ENCODE results near the gene SASS6. TPM values are rescaled to one million over a fixed set of nuclear protein-coding genes. Genes with fewer than 3 reads are reported as not detected.
"Not testable (repeated sequence)": the region's sequence is repeated elsewhere in the genome, so short reads cannot be mapped to it uniquely, and the experiment has no call there.

Gene SASS6
- total RNA-seq, 1 experiment from 2014 or later: 8.1 TPM

DNA sequence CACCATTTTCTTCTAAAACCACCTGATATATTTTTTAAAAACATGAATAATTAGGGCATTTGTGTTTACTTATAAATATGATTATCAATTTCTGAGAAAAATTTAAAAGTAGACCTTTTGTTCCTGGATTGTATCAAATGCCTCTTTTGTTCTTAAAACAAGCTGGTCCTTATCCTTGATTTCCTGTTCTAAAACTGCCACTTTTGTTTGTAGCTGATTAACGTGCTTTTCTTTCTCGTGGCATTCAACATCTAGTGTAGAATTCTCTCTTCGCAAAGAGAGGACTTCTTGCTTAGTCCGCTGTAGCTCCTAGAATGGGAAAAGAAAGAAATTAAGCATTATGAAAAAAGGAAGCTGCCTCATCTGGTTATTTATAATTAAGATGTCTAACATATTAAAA lies 25.0 kb downstream of the SASS6 start:
- no peak for DNase-seq (ENCODE audit: low spot score)

DNA sequence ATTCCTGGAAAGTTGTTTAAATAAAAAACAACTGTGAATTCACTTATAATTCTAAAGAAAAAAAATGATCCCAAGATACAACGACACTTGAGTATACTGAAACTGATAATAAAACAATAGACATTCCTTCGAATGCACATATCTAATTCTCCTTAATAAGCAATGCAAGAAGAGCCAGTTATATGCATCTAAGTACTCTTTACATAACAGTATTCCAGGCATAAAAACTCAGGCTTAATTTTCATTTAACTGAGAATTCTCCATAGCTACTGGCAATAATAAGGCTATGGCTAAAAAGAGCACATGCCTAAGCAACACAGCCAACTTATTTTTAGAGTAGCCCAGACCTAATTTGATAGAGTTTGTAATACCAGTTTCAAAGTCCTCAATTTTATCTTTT lies 31.2 kb downstream of the SASS6 start:
- DNase-seq (ENCODE audit: low spot score): no peak

DNA sequence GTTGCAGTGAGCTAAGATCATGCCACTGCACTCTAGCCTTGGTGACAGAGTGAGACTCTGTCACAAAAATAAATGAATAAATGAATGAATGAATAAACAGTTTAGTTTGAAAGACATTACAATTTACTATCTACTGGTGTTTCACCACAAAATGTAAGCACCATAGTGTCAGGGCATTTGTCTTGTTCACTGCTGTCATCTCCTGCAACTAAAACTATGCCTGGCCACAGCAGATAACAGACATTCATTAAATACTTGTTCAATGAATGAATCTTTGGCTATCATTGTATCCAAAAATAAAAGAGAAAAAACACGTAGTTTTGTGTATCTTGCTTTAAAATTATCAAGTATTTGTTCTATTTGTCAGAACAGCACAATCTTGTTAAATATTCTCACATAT lies 32.5 kb downstream of the SASS6 start:
- no peak for DNase-seq (ENCODE audit: low spot score)

GRCh38 chr1:100090471-100090870 lies 42.3 kb downstream of the SASS6 start:
- no peak for DNase-seq (ENCODE audit: low spot score)

DNA sequence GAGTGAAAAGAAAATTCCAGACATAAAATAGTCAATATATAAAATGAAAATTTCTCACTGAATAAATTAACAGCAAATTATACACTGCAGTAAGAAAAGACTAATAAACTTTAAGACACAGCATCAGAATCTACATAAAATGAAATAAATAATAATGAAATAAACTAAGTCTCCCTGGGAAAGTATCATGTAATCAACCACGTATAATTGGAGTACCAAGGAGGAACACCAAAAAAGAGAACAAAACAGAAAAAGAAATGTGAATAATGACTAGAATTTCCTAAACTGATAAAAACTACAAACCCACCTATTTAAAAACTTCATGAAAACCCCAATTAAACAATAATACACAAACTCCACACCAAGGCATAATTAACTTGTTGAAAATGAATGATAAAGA lies 43.6 kb downstream of the SASS6 start:
- no peak for DNase-seq (ENCODE audit: low spot score)

DNA sequence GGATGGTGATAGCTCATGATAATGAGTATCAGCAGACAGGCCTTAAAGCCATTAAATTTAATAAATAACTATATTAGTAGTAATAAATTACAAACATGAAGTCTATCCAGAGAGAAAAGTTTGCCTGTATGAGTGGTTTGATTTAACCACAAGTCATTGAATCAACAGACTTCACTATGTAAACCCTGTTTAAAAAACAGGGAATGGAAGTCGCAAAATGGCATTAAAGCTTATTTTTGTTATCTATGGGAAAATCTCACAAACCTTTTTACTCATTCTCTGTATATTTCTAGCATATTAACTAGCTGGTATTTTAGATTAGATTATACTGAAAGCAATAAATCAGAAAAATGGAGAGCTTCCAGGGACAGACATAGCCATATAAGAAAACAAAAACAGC lies 45.3 kb downstream of the SASS6 start:
- no peak for DNase-seq (ENCODE audit: low spot score)

DNA sequence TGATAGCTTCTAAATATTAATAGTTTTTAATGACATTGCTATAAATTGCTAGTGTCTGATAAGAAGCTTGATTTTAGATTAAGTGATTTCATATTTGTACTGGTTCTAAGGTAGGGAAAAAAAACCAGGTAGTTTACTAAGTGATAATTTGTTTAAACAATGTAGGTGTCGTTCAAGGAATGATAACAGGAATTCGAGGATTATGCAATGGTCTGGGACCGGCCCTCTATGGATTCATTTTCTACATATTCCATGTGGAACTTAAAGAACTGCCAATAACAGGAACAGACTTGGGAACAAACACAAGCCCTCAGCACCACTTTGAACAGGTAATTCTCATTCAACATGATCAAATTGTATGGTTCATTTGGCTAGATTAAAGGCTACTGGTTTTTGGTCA lies 52.4 kb downstream of the SASS6 start:
- DNase-seq (ENCODE audit: low spot score): no peak

GRCh38 chr1:100077531-100077930 lies 55.2 kb downstream of the SASS6 start:
- DNase-seq (ENCODE audit: low spot score): no peak

- no peak for DNase-seq (ENCODE audit: low spot score)
Observed at GRCh38 chr1:100076744-100077143, 56.0 kb downstream of the SASS6 start.

DNA sequence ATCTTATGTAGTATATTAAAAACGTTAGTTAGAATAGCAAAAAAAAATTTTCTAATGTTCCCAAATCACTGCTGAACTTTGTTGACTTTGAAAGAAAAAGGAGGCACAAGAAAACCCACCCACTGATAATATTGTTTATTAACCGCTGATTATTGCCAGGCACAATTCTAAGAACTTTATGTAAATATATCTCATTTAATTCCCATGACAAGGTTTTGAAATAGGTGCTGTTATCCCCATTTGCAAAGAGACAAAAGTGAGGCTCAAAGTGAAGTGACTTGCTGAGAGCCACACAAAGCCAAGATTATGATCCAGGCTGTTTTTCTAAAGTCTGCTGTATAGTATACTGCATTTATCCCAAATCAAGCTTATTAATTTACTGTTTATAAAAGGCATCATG lies 56.4 kb downstream of the SASS6 start:
- no peak for DNase-seq (ENCODE audit: low spot score)

DNA sequence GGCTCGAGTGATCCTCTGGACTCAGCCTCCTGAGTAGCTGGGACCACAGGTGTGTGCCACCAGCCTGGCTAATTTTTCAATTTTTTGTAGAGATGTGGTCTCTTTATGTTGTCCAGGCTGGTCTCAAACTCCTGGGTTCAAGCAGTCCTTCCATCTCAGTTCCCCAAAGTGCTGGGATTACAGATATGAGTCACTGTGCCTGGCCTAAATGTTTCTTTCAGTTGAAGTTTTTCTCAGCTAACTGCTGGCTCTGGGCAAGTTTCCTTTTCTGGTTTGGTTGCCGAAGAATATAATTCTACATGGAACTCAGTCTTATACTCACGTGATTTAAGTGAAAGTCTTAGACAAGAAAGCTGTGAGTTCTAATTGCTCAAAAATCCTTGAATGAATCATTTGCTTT lies 57.0 kb downstream of the SASS6 start:
- DNase-seq (ENCODE audit: low spot score): no peak

DNA sequence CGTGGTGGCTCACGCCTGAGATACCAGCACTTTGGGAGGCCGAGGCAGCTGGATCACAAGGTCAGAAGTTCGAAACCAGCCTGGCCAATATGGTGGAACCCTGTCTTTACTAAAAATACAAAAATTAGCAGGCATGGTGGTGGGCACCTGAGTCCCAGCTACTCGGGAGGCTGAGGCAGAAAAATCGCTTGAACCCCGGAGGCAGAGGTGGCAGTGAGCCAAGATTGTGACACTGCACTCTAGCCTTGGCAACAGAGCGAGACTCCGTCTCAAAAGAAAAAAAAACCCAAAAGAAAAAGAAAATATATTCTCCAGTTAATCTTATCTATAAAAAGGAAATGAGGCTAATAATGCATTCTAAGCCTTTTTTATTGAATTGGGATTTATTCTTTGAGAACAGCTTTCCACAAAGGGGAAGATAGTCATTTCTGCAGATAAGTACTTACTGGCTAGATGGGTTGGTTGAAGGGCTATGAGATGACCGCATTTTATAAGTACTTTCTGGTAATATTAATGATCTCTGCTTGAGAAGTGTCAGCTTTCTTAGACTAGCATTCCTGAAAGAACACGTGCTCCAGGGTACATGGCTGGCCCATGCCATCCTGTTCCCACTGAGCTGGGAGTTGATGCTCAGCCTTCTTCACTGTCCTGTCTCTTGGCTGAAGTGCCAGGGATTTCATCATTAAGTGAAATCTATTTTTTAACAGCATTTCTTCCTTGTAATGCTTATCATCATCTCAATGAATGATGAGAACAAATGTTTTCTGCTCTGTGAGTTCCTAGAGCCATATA lies 57.9 kb downstream of the SASS6 start:
- DNase-seq (ENCODE audit: low spot score): no peak

DNA sequence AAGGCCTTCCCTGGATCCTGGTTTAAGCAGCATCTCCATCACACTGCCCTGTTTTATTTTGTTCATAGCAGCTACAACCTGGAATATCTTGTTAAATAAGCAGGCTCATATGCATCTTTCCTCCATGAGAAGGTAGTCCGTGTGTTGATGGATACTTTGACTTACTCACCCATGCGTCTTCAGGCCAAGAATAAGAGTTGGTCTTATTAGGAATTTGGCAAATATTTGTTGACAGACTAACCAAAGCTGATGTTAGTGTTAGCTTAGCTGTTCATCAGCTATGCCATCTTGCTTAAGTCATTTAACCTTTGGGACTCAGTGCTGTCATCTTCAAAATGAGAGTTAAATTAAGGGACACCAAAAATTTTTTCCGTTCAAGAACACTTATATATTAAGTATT lies 59.2 kb downstream of the SASS6 start:
- DNase-seq (ENCODE audit: low spot score): no peak

DNA sequence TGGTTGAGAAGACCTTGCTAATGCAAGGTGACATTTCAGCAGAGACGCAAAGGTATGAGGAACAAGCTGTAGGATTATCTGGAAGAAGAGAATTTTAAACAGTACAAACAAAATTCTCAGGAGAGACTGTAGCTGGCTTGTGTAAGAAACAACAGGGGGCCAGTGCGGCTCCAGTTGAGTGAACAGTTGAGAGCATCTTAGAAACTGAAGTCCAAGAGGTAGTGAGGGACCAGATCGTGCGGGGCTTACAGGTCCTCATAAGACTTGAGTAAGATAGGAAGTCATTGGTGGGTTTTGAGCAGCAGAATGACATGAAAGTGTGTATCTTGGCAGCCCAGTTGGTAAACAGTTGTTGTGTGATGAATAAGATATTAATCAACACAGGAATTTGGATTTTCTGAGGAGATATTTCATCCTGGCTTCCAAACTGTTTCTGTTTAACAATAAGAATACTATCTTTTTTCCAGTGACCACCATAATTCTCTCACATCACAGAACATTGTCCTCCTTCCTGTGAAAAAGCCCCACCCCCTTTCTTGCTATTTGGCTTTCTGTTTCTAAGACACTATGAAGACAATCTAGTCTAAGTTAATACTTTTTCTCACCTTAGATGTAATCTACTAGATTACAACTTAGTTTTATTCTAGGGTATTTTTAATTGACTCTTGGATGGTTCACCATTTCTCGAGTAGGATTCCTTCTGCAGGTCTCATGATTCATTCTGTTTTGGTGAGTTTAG lies 62.4 kb downstream of the SASS6 start:
- no peak for DNase-seq (ENCODE audit: low spot score)

DNA sequence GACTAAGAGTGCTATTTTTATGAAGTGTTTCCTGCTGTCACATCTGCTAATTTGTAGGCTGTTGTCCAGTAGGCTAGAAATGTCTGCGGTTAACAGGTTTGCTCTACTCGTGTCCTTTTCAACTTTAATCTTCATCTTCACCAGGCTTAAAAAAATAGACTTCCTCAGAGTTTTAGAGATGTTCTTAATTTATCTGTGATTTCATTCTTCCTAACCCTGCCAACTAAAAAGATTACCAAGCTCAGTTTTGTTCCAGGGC lies 66.8 kb downstream of the SASS6 start:
- no peak for DNase-seq (ENCODE audit: low spot score)

DNA sequence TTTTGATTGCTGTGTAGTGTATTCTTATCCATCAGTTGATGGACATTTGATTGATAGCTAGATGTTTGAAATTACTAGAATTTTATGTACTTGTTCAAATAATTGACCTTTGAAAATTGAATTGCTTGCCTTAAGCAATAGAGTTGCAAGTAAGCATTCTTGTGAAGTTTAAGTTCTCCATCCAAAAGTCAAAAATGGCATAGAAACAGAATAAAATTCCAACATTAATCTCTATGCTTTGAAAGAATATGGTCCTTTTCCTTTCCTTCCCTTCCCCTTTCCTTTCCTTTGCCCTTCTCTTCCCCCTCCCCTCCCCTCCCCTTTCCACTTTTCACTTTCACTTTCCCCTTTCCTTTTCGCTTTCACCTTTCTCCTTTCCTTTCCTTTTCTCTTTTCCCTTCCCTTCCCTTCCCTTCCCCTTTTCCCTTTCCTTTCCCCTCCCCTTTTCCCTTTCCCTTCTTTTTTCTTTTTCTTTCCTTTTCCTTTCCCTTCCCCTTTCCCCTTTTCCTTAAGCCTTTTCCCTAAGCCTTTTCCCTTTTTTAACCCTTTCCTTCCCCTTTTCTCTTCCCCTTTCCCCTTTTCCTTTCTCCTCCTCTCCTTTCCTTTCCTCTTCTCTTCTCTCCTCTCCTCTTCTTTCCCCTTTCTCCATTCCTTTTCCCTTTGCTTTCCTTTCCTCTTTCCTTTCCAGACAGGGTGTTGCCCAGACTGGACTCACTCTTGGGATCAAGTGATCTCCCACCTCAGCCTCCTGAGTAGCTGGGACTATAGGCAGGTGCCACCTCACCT lies 67.4 kb downstream of the SASS6 start:
- peak; percentile 5 for DNase-seq (ENCODE audit: low spot score)

GRCh38 chr1:100061681-100062080 lies 71.0 kb downstream of the SASS6 start:
- DNase-seq (ENCODE audit: low spot score): no peak

GRCh38 chr1:100053727-100054126 lies 79.0 kb downstream of the SASS6 start:
- DNase-seq (ENCODE audit: low spot score): no peak

DNA sequence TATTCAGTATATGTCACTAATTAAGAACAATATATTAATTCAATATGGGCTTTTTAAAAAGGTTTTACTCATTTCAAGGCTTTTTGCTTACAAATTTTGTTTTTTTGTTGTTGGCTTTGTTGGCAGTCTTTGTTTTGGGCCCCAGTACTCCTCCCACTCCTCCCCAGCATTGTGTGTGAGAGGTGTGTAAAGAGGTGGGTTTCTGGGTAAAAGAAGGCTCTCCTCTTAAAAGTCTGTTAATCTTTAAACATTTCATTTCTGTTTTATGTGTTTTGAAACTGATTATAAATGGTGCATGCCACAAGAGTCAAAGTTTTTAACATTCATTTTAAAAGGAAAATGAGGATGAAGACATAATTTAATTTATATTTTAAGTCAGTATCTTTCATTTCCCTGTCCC lies 79.6 kb downstream of the SASS6 start:
- DNase-seq (ENCODE audit: low spot score): no peak

GRCh38 chr1:100051893-100052292 lies 80.8 kb downstream of the SASS6 start:
- no peak for DNase-seq (ENCODE audit: low spot score)

DNA sequence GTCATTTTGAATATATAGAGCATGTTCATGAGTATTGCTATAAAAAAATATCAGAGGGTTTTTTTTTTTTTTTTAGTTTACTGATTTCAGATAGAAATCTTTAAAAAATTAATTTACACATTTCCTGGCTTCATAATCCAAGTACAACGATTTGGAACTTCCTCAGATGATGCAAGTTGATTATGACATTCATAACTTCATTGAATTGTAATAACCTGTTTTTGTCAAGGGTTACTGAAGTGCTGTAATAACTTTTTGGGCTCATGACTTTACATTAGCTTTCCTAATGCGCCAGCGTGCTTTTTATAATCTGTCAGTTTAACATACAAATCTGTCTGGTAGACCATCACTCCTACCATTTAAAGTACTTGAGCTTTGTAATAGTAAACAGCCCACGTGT lies 81.3 kb downstream of the SASS6 start:
- DNase-seq (ENCODE audit: low spot score): no peak

DNA sequence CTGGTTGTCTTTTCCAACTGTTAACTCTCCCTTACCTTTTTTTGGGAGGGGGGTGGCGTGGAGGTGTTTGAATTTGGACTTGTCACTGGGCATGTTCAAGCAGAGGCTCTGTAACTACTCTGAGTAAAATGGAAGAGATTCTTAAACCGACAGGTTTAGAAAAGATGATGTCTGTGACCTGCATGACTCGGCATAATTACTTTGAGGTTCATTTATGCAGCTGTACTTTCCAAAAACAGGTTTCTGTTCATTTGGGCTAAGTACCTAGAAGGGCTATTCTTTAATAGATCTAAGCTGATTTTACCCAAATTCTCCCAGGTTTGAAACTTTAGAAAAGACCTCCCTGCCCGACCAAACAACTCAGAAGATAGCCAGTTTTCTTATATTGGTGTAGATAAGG lies 82.6 kb downstream of the SASS6 start:
- DNase-seq (ENCODE audit: low spot score): no peak

GRCh38 chr1:100047235-100047708 lies 85.5 kb downstream of the SASS6 start:
- DNase-seq (ENCODE audit: low spot score): not testable (repeated sequence)
